ENCODE data around the gene MAMSTR. TPM values are rescaled to one million over a fixed set of nuclear protein-coding genes. Genes with fewer than 3 reads are reported as not detected.

The MAMSTR gene
- total and polyA plus RNA-seq, 9 of the 15 experiments (the other 6 are each of a cell fraction or from before 2014, with no cell fraction given), result 0.08 to 1.00 (median 0.40) TPM; not detected in 1

GRCh38 chr19:48720613-48721296 lies 1.2 kb upstream of the MAMSTR start (continued):
- TF ChIP-seq SAFB (IDR thresholded peaks at IDR 0.05; ENCODE audit: borderline replicate concordance, low read depth, low read length) (no peak), ZNF24 (IDR thresholded peaks at IDR 0.05) (peak; percentile 80), HNRNPK (IDR thresholded peaks at IDR 0.05; ENCODE audit: low read depth, low read length, poor library complexity, severe bottlenecking) (no peak), SAFB2 (IDR thresholded peaks at IDR 0.05; ENCODE audit: borderline replicate concordance, low read depth, low read length, severe bottlenecking) (no peak), PCBP2 (IDR thresholded peaks at IDR 0.05; ENCODE audit: low read depth, low read length, poor library complexity, severe bottlenecking) (no peak), ZNF584 (CRISPR knock-in tag; IDR thresholded peaks at IDR 0.05; ENCODE audit: low read depth) (peak; percentile 60; the same call in 1 of the 2 replicates), SNAPC5 (CRISPR knock-in tag; IDR thresholded peaks at IDR 0.05) (no peak), HMGN3 (IDR thresholded peaks at IDR 0.05; ENCODE audit: borderline replicate concordance, extremely low read depth, insufficient read length, low read depth, low read length) (no peak), NRF1 (conservative IDR thresholded peaks at IDR 0.05 in 1 of 2, IDR thresholded peaks at IDR 0.05 in 1 of 2) (peak; percentile 94 to 95), ZNF384 (IDR thresholded peaks at IDR 0.05; ENCODE audit: low read depth, low read length) (no peak), PTTG1 (tag; IDR thresholded peaks at IDR 0.05; ENCODE audit: low read depth) (no peak), CREM (IDR thresholded peaks at IDR 0.05; ENCODE audit: low read depth) (peak; percentile 84), RUNX1 (IDR thresholded peaks at IDR 0.05; ENCODE audit: low read depth) (no peak), C11orf30 (IDR thresholded peaks at IDR 0.05; ENCODE audit: low read depth) (no peak), HMBOX1 (IDR thresholded peaks at IDR 0.05) (no peak), PHB2 (IDR thresholded peaks at IDR 0.05; ENCODE audit: low read depth) (no peak), ELF4 (CRISPR knock-in tag; IDR thresholded peaks at IDR 0.05) (no peak), CREB3 (tag; conservative IDR thresholded peaks at IDR 0.05; ENCODE audit: low read depth) (0 out of 2 replicates have a peak, but pooled peaks have one; percentile 23), ZFX (CRISPR knock-in tag; IDR thresholded peaks at IDR 0.05) (peak; percentile 74), E4F1 (CRISPR knock-in tag; IDR thresholded peaks at IDR 0.05; ENCODE audit: borderline replicate concordance) (no peak), KLF10 (CRISPR knock-in tag; IDR thresholded peaks at IDR 0.05) (no peak), ZNF589 (CRISPR knock-in tag; IDR thresholded peaks at IDR 0.05; ENCODE audit: low read depth) (no peak), SNRNP70 (optimal IDR thresholded peaks at IDR 0.05; ENCODE audit: low read depth, low read length) (no peak), TAL1 (IDR thresholded peaks at IDR 0.05) (no peak), ILK (tag; IDR thresholded peaks at IDR 0.05; ENCODE audit: borderline replicate concordance, low read depth) (no peak), ZNF316 (IDR thresholded peaks at IDR 0.05) (no peak)

Measured in K562 (cell line).